Measurements from ENCODE around the gene PTPRO. TPM values are rescaled to one million over a fixed set of nuclear protein-coding genes. Genes with fewer than 3 reads are reported as not detected.

Gene PTPRO
- total RNA-seq, 1 experiment from 2014 or later, result 0.22 TPM

Other genes with a start within 250 kb of the PTPRO start
- gene RERG, start 101.1 kb upstream of the PTPRO start, total RNA-seq (2014; rRNA removed; shearing (Covaris generic)), result not detected in 2 replicates

Measured in SJCRH30 (cell line).